Vagina (tissue), 2 donors: ENCODE results near the gene ZNF567.

Experiments
- CTCF ChIP-seq, 3 experiments: fragments of 450-650 bp in 2 of 3; fragments of 200-600 bp in 1 of 3; sonication (generic) in 1 of 3; IDR thresholded peaks; one replicate each; pipeline ENCODE4 v1.5.1; 2017 to 2019; ENCODE audit warnings: antibody characterized with exemption in 3 of 3, mild to moderate bottlenecking in 2 of 3, moderate library complexity in 2 of 3
- POLR2A ChIP-seq, 2 donors: fragments of 450-650 bp; IDR thresholded peaks; one replicate each; pipeline ENCODE4 v1.6.1; 2017; ENCODE audit warnings: antibody characterized with exemption in 2 of 2, mild to moderate bottlenecking in 2 of 2, moderate library complexity in 2 of 2
- POLR2AphosphoS5 ChIP-seq, 2 donors: sonication (generic); formaldehyde crosslinking; IDR thresholded peaks; one replicate each; pipeline ENCODE4 v1.9.0; 2017; ENCODE audit warnings: antibody characterized with exemption in 2 of 2, mild to moderate bottlenecking in 2 of 2, low read depth in 1 of 2; ENCODE audit not compliant: insufficient read depth in 1 of 2

- TF ChIP-seq CTCF (IDR thresholded peaks at IDR 0.05) (no peak), POLR2A (IDR thresholded peaks at IDR 0.05) (no peak), POLR2AphosphoS5 (IDR thresholded peaks at IDR 0.05; ENCODE audit: insufficient read depth in 1 of 2, low read depth in 1 of 2) (no peak)
Observed at GRCh38 chr19:36672368-36672767, 15.0 kb upstream of the ZNF567 start.
